NCI-H1436 treated with DMSO at 0.1 percent for 48 hours (cell line): ENCODE measurements around the gene EPS8L1.
"Not testable (repeated sequence)": the region's sequence is repeated elsewhere in the genome, so short reads cannot be mapped to it uniquely, and the experiment has no call there.

Experiments used
- DNase-seq: peaks from one replicate; lab custom pipeline; 2025; lab: John Stamatoyannopoulos, UW

Gene EPS8L1

DNA sequence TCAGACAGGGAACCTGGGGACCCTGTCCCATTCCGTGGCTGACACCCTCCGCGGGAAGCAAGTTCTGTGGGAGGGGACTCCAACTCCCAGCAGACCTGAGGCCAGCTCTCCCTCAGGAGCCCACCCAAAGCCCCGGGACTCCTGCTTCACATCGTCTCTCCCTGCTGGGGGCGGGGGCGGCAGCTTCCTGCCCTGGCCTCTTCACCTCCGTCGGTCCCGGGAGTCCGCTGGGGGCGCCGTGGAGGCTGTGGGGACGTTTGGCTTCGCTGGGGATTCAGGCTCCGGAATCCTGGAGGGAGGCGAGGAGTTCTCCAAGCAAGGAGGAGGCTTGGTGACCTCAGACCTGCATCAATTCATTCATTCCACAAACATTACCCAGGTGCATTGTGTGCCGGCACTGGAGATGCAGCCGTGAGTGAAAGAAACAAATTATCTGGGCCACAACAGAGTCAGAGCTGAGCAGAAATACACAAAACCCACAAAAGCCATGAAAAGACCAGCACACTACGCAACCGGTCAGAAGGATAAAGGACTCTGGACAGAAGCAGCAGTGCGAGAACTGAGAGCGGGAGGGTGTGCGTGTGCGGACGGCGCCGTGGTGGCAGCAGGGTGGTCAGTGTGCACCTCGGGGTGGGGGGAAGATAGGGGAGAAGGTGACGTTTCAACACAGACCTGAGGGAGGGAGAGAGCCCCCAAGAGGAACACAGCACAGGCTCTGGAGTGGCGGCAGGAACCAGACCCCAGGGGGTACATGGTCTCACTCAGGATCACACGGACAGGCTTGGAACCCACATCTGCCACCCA is 19.0 kb downstream of the EPS8L1 start:
- no peak for DNase-seq

- no peak for DNase-seq
Observed at GRCh38 chr19:55095260-55096060, 19.8 kb downstream of the EPS8L1 start.

GRCh38 chr19:55096061-55096701 is 20.5 kb downstream of the EPS8L1 start:
- DNase-seq: no peak

- DNase-seq: no peak
Observed at GRCh38 chr19:55097864-55098715, 22.4 kb downstream of the EPS8L1 start.

DNA sequence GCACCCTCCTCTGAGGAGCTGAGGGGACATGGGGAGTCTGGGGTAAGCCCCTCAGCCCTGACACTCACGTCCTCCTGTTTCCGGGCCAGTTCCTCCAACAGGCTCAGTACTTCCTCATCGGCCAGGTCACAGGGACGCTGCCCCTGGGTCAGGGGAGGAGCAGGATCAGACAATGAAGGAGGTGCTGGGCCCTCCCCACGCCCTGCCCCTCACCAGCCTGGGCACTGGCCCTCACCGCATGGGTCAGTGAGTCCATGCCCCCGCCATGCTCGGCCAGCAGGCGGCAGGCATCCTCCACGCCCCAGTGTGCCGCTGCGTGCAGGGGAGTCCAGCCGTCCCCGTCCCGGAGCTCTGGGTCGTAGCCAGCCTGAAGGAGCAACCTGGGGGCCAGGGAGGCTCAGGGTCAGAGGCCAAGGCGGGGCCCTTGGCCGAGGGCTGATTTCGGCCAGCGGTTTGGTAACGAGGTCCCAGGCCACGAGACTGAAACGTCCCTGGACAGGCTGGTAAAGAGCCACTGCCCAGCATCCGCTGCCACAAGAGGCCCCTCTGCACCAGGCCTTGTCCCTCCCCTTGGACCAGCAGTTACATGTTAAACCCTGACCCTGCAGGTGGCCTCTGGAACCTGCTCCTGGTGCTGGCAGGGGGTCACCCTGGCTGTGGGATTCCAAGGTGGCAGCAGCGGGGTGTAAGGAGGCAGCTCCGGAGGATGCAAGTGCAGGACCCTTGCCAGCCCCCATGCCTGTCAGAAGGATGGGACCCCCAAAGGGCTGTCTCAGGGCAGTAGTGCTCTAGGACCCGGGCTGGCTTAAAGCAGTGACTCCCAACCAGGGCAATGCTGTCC is 23.3 kb downstream of the EPS8L1 start:
- DNase-seq: no peak

DNA sequence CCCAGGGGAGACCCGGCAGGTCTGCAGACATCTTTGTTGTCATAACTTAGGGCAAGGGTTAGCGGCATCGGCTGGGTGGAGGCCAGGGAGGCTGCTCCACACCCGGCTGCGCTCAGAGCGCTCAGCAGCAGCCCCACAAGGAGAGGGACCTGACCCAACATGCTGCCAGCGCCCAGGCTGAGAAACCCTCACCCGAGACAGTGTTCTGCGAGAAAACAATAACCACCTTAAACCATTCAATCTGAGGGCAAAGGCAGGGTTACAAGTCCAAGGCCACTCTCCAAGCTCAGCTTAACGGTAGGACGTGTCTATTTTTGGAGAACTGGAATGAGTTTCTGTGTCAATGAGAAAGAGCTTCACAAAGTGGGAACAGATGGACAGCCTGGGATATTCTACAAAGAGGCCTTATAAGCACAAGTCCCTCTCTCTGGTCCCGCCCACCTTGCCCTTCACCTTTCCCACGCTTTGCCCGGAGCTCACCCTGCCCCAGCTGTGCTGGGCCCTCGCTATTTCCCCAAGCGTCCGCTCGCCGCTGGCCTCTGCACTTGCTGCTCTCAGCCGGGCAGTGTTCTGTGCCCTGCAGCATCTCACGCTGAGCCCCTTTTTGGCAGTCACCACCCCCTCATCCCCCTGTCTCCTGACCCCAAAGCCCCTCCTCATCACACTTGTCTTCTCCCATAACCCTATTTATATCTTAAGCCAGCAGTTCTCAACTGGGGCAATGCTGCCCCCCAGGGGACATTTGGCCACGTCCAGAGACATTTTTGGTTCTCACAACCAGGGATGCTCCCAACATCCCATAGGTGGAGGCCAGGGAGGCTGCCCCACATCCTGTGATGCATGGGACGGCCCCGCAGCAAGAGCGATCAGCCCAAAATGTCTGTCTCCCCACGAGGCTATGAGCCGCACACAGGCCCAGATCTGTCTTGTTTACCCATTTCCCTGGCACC is 24.2 kb downstream of the EPS8L1 start:
- DNase-seq: no peak

GRCh38 chr19:55101261-55101660 is 25.6 kb downstream of the EPS8L1 start:
- no peak for DNase-seq

GRCh38 chr19:55103190-55103589 is 27.5 kb downstream of the EPS8L1 start:
- no peak for DNase-seq

DNA sequence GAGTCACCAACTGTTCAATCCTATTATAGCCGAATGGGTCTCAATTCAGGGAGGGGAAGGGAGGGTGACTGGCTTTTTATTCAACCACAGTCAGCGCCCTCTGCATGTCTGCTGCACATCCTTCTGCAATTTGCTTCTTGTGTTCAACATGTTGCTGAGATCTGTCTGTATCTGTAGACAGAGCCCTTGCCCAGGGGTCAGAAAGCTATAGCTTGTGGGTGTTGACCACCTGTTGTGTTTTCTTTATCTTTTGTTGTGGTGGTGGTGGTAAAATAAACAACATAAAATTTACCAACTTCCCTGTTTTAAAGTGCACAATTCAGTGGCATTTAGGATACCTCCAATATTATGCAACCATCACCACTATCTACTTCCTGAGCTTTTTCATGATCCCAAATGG is 29.6 kb downstream of the EPS8L1 start:
- DNase-seq: no peak

- DNase-seq: no peak
Observed at GRCh38 chr19:55106591-55106990, 30.9 kb downstream of the EPS8L1 start.

GRCh38 chr19:55107252-55107651 is 31.6 kb downstream of the EPS8L1 start:
- DNase-seq: not testable (repeated sequence)

GRCh38 chr19:55109527-55110291 is 34.0 kb downstream of the EPS8L1 start:
- DNase-seq: no peak

DNA sequence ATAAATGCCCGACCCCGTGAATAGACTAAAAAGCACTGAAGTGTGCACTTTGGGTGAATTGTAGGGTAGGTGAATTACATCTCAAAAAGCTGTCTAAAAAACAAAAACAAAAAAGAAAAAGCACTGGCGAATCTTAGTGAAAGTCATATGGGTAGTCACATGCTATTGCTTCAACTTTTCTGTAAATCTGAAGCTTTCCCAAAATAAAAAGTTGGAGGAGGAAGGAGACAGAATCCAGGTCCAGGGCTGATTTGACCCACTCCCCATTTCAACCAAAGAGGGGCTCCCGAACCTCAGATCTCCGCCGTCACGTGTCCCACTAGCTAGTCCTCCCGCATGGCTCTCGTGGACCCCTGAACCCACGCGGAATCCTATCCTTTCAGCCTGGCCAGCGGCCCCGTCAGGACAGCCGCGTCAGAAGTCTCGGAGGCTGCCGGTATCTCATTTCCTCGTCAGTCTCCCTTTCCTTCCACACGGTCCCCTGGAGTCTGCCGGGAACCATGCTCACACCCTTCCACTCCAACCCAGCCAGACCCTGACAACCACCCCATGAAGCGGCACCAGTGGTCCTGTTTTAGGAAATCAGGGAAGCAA is 35.7 kb downstream of the EPS8L1 start:
- no peak for DNase-seq

DNA sequence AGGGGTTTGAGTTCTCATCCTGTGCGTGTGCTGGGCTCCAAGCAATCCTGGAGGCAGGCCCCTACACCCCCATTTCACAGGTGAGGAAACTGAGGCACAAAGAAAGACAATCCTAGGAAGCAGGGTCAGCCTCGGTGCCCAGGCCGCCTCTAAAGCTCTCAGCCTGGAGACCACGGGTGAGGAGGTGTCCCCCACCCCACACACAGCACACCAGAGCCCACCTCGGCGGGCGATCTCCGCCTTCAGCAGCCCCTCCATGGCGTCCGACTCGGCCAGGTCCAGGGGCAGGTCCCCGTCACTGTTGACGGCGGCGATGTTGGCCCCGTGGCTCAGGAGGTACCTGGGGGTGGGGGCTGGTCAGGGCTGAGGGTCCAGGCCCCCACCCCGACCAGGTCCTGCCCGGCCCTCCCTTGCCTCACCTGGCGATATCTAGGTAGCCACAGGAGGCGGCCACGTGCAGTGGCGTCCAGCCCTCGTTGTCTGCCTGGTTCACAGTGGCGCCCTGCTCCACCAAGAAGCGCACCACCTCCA is 36.6 kb downstream of the EPS8L1 start:
- no peak for DNase-seq

DNA sequence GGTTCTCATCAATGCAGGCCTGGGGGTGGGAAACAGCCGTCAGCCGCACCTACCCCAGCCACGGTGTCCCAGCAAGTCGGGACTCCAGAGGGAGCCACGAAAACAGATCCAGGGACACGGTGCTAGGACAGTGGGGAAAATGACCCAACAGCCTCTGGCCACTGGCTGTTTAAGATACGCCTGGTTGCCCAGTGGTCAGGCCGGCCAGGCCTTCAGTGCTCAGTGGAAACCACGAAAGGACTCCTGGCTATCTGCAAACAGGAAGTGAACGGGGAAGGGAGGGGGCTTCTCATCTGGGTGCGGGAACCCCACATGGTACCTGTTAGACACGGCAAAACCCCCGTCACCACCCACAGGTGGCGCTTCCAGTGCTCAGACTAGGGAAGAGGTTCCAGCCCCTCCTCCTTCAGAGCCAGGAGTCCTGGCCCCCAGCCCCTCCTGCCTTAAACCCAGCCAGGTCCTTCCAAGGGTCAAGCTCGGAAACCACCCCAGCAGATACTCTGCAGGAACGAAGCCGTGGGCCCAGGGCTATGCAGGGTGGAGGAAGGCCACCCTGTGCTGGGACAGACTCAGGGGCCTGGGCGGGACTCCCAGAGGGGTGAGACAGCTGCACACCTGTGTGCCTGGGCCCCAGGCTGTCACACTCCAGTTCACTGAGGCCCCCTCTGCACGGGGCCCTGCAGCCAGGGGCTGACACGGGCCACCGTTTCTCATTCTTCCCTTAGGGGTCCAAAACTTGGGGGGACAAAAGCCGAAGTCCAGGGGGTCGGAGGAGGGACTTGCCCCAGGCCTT is 37.3 kb downstream of the EPS8L1 start:
- DNase-seq: no peak

DNA sequence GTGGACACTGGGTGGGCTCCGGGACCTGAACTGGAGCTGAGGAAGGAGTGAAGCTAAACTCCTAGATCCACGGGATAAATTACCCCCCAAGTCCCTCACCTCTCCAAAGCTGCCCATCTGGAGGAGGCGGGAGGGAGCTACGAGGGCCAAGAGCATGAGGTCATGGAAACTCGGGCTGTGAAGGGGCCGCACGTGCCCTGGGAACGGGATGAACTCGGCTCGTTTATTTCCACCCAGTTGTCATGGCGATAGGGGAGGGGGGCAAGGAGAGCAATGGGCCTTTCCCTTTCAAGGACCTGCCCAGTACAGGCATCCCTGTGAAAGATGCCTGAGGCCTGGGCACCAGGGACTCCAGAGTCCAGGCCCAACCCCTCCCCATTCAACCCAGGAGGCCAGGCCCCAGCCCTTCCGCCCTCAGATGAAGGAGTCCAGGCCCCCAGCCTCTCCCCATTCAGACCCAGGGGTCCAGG is 37.9 kb downstream of the EPS8L1 start:
- DNase-seq: no peak

GRCh38 chr19:55114566-55115145 is 39.0 kb downstream of the EPS8L1 start:
- no peak for DNase-seq
